IgD-negative memory B cell (primary cell): ENCODE measurements around the gene TTF2. TPM values are rescaled to one million over a fixed set of nuclear protein-coding genes. Genes with fewer than 3 reads are reported as not detected.
"Not testable (repeated sequence)": the region's sequence is repeated elsewhere in the genome, so short reads cannot be mapped to it uniquely, and the experiment has no call there.

Source experiments
- H3K27ac Mint-ChIP-seq, 3 donors: one replicate each; pipeline ENCODE4 v1.8.0; 2020 to 2022; ENCODE audit warnings: mild to moderate bottlenecking in 3 of 3, mixed read lengths in 3 of 3, moderate library complexity in 1 of 3
- H3K27me3 Mint-ChIP-seq: one replicate; pipeline ENCODE4 v1.8.0; 2021; ENCODE audit warnings: mixed read lengths
- H3K36me3 Mint-ChIP-seq: one replicate; pipeline ENCODE4 v1.8.0; 2020; ENCODE audit warnings: mild to moderate bottlenecking, mixed read lengths
- H3K4me1 Mint-ChIP-seq, 3 donors: one replicate each; pipeline ENCODE4 v1.8.0; 2020 to 2022; ENCODE audit warnings: mixed read lengths in 3 of 3, mild to moderate bottlenecking in 1 of 3
- H3K4me3 Mint-ChIP-seq, 4 donors: one replicate each; pipeline ENCODE4 v1.8.0; 2020 to 2022; ENCODE audit warnings: mild to moderate bottlenecking in 4 of 4, mixed read lengths in 4 of 4, moderate library complexity in 3 of 4
- H3K9me3 Mint-ChIP-seq, 3 donors: one replicate each; pipeline ENCODE4 v1.8.0; 2020 to 2021; ENCODE audit warnings: mixed read lengths in 3 of 3, mild to moderate bottlenecking in 1 of 3
- polyA plus RNA-seq: library from polyadenylated mRNA; unstranded; fragments of 300-500 nt; fragmentation: Illumina TruSeq; gene quantifications from one replicate; pipeline ENCODE4 v1.2.3, GENCODE V29; 2021

TTF2 gene
- polyA plus RNA-seq, 1 donor from 2014 or later = 14.6 TPM

DNA sequence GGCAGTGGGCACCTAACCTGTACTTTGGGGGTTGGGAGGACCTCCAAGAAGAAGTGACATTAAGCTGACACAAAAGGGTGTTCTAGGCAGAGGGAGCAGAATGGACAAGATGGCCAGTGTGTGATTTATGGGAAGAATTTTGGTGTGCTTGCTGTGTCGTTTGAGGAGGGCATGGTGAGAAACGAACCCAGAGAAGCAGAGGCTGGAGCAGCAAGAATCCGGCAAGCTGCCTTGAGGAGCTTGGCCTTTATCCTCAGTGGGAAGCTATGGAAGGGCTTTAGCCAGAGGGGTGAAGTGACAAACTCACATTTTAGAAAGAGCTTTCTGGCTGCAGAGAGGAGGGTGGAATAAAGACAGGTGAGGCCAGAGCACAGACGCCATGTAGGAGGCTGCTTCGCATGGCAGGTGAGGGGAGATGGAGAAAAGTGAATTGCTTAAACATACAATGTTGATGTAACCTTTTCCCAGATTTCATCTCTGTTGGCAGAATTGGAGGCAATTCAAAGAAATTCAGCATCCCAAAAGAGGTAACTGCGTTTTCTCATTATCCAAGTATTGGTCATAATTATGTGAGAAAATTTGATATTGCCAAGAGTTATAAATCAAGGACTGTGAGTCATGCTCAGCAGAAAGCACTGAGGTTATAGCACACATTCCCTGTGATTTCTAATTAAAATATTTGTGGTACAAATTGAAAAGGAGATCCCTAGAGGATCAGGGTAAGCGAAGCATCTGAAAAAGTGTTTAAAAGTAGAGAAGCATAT, 34.9 kb downstream of the TTF2 start:
- no peak overlapping the region for H3K27ac Mint-ChIP-seq
- no peaks in the 10 kb centered on the region for H3K27me3 Mint-ChIP-seq
- no peaks in the 10 kb centered on the region for H3K9me3 Mint-ChIP-seq
- H3K36me3 Mint-ChIP-seq = peaks cover 17% of the 10 kb centered on the region
- no peak overlapping the region for H3K4me3 Mint-ChIP-seq
- H3K4me1 Mint-ChIP-seq = no peaks in the 10 kb centered on the region

DNA sequence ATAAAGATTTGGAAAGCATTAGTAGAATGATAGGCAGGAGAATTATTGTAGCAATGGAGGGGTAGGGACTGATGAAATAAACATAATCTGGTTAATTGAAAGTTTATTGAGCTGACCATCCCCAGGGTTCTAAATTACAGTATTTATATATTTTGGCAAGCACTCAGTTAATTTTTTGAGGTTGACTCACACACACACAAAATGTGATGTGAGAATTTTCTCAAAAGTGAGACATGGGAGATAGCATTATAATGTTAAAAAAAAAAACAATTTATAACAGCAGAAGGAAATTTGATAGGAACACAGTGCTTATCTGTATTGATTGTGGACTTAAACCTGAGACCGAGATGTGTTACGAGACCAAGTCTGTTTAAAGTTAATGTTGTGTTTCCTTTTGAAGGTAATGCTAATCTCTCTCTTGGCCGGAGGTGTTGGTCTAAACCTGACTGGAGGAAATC, 36.9 kb downstream of the TTF2 start:
- Mint-ChIP-seq H3K9me3 (no peaks in the 10 kb centered on the region), H3K27ac (no peak overlapping the region), H3K4me3 (no peak overlapping the region), H3K4me1 (no peaks in the 10 kb centered on the region), H3K36me3 (peaks cover 14% of the 10 kb centered on the region), H3K27me3 (no peaks in the 10 kb centered on the region)

DNA sequence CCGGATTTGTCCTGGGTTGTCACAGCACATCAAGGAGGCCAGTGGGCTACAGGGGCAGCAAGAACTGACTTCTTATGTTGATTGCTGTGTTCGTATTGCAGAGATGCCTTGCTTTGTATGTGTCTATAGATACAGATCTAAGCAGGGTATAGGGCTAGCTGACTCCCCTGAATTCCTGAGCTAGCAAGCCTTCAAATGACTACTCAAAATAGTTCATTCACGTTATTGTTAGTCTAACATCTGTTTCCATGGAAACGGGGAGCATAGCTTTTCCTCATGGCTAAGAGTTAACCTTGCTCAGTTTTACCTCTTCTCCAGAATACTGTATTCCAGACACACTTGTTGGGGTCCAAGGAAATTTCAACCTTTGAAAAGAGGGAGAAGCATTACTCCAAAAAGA, 37.3 kb downstream of the TTF2 start:
- no peak overlapping the region for H3K27ac Mint-ChIP-seq
- H3K27me3 Mint-ChIP-seq = no peaks in the 10 kb centered on the region
- no peak overlapping the region for H3K4me3 Mint-ChIP-seq
- no peaks in the 10 kb centered on the region for H3K9me3 Mint-ChIP-seq
- H3K4me1 Mint-ChIP-seq = no peaks in the 10 kb centered on the region
- peaks cover 17% of the 10 kb centered on the region for H3K36me3 Mint-ChIP-seq

DNA sequence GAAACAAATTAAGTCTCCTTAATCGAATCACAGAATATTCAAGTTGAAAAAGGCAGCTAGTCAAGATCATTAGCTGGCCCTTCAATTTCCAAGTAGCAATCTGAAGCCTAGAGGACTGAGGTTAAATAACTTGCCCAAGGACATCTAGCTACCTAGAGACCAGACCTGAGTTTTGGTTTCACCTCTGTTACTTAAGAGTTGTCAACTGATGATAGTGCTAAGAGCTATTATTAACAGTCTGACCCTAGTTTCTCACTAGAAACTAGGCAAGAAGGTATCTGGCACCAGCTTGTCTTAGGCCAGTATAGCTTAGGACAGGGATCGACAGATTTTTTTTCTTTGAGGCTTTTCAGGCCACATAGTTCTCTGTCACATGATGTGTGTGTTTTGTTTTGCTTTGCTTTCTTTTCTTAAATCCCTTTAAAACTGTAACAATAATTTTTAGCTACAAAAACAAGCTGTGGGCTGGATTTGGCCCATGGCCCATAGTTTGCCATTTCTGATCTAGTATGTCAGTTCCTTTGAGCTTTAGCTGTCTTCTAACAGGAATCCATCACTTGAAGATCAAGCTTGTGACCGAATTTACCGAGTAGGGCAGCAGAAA, 38.3 kb downstream of the TTF2 start:
- Mint-ChIP-seq H3K9me3 (no peaks in the 10 kb centered on the region), H3K27ac (no peak overlapping the region), H3K4me3 (no peak overlapping the region), H3K27me3 (no peaks in the 10 kb centered on the region), H3K4me1 (no peaks in the 10 kb centered on the region), H3K36me3 (peaks cover 17% of the 10 kb centered on the region)

DNA sequence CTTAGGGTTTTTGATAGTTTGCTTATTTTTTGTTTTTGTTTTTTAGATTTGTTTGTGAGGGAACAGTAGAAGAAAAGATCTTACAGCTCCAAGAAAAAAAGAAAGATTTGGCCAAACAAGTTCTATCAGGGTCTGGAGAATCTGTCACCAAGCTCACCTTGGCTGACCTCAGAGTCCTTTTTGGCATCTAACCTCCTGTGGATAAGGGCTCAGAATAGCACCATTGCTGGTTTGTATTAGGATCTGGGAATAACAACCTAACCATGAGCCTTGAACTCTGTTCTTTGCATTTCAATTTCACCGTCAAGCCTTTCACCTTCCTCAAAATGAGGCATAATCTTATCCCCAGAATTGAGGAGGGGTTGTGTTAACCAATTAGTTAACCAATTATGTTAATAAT, 41.2 kb downstream of the TTF2 start:
- no peaks in the 10 kb centered on the region for H3K9me3 Mint-ChIP-seq
- H3K4me3 Mint-ChIP-seq = no peak overlapping the region
- H3K4me1 Mint-ChIP-seq = no peaks in the 10 kb centered on the region
- H3K27ac Mint-ChIP-seq = no peak overlapping the region
- no peaks in the 10 kb centered on the region for H3K27me3 Mint-ChIP-seq
- H3K36me3 Mint-ChIP-seq = peaks cover 19% of the 10 kb centered on the region

DNA sequence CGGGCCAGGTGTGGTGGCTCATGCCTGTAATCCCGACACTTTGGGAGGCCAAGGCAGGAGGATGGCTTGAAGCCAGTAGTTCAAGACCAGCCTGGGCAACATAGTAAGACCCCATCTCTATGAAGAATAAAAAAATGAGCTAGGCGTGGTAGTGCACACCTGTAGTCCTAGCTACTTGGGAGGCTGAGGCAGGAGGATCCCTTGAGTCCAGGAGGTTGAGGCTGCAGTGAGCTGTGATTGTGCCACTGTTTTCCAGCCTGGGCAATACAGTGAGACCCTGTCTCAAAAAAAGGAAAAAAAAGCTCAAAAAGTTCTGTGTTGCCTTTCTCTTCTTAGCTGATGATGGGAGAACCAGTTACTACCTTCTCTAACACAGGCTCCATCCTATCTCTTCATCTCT, 41.7 kb downstream of the TTF2 start:
- peaks cover 18% of the 10 kb centered on the region for H3K36me3 Mint-ChIP-seq
- H3K9me3 Mint-ChIP-seq = not testable (repeated sequence)

DNA sequence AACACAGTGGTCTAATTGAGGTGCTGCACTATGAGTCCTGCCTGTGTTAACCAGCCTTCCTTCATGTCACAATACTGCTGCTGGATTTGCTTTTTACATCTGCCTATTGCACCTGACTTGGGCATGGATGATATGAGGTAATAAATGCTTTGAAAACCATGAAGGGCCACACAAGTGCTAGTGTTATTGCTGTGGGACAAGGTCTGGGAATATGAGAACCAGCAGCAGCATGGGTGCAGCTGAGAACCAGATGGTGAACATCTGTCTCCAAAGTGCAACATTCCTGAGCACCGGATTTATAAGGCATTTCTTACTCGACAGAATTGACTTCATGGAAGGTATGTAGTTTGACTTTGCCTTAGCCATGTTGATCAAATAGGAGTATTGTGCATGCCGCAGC, 44.9 kb downstream of the TTF2 start:
- H3K36me3 Mint-ChIP-seq = peaks cover 13% of the 10 kb centered on the region
- H3K27me3 Mint-ChIP-seq = no peaks in the 10 kb centered on the region

More for the DNA sequence above, 41.7 kb downstream of the TTF2 start:
- not testable (repeated sequence) for H3K27me3 Mint-ChIP-seq, H3K4me1 Mint-ChIP-seq, H3K4me3 Mint-ChIP-seq, H3K27ac Mint-ChIP-seq

DNA sequence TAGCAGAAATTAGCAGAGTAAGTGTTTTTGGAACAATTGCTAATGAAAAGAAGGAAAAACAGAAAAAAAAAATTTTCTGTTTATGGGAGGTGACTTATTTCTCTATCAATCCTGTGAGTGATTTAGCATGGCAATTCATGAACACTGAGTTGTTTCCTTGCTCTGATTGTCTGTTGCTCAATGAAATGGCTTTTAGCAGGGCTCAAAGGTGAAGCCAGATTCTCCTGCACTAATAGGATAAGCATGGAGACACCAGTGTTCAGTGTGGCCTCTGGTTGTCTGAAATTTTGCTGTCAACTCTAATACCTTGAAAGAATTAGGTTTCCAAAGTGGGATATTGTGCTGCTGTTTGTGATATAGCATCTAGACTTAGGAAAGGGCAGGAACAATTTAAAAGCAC, 45.6 kb downstream of the TTF2 start:
- no peak overlapping the region for H3K27ac Mint-ChIP-seq
- H3K4me1 Mint-ChIP-seq = no peaks in the 10 kb centered on the region
- H3K4me3 Mint-ChIP-seq = no peak overlapping the region
- no peaks in the 10 kb centered on the region for H3K9me3 Mint-ChIP-seq
- peaks cover 11% of the 10 kb centered on the region for H3K36me3 Mint-ChIP-seq
- no peaks in the 10 kb centered on the region for H3K27me3 Mint-ChIP-seq

More for the DNA sequence above, 44.9 kb downstream of the TTF2 start:
- H3K9me3 Mint-ChIP-seq = no peaks in the 10 kb centered on the region
- no peak overlapping the region for H3K4me3 Mint-ChIP-seq
- H3K27ac Mint-ChIP-seq = no peak overlapping the region
- no peaks in the 10 kb centered on the region for H3K4me1 Mint-ChIP-seq

DNA sequence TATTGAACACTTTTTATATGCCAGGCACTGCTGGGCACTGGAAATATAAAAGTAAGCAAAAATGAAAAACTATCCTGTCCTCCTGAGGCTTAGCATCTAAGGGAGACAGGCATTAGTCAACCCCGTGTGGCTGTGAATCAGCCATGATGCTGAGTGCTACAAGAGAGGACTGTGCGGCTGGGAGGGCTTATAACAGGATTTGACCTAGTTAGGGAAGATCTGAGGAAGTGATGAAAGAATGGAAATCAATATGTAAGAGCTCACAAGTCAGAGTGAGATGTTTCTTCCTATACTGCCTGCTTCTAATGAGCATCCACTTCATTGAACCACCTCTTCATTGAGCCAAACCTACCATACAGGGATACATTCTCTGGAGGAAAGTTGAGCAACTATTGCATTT, 46.4 kb downstream of the TTF2 start:
- Mint-ChIP-seq H3K27ac (no peak overlapping the region), H3K27me3 (no peaks in the 10 kb centered on the region), H3K9me3 (no peaks in the 10 kb centered on the region), H3K4me1 (no peaks in the 10 kb centered on the region), H3K36me3 (peaks cover 11% of the 10 kb centered on the region), H3K4me3 (no peak overlapping the region)

DNA sequence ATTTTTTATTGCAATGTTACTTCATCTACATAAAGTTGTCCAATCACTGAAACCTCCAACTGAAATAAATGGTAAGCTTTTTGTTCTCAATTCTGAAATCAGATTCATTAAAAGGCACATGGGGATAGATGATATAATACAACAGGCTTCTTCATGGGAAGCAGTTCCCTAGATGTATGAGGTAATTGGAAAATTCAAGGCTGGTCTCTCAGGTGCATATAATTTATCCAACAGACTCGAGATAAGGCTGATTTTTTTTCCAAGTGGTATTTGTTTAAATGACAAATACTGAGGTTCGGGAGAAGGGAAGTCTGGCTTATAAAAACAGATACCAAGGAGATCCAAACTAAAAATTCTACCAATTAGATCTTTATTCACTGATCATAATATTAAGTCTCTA, 47.2 kb downstream of the TTF2 start:
- H3K27me3 Mint-ChIP-seq = no peaks in the 10 kb centered on the region
- no peaks in the 10 kb centered on the region for H3K4me1 Mint-ChIP-seq
- no peak overlapping the region for H3K4me3 Mint-ChIP-seq
- no peak overlapping the region for H3K27ac Mint-ChIP-seq
- no peaks in the 10 kb centered on the region for H3K9me3 Mint-ChIP-seq
- H3K36me3 Mint-ChIP-seq = peaks cover 8% of the 10 kb centered on the region

DNA sequence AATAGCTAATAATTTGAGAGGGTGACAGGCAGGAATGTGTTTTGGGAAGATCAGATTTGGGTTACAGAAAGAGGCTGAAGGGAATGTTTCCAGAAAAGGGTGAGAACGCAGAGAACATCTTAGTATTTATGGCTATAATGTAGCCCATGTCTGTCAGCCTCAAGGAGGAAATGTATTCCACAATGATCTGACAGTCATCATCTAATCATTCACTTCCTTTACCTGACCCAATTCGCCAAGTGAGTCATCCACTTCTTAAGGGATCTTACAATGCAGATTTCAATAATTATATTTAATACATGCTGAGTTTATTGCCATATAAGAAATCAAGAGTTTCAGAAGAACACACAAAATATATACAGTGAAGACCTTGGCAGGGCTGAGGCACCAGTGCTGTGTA, 50.6 kb downstream of the TTF2 start:
- Mint-ChIP-seq H3K4me3 (no peak overlapping the region), H3K9me3 (no peaks in the 10 kb centered on the region), H3K27ac (no peak overlapping the region), H3K36me3 (peaks cover 2% of the 10 kb centered on the region), H3K27me3 (no peaks in the 10 kb centered on the region), H3K4me1 (peaks cover 8 to 9% (median 8%) of the 10 kb centered on the region in 3 donors)

DNA sequence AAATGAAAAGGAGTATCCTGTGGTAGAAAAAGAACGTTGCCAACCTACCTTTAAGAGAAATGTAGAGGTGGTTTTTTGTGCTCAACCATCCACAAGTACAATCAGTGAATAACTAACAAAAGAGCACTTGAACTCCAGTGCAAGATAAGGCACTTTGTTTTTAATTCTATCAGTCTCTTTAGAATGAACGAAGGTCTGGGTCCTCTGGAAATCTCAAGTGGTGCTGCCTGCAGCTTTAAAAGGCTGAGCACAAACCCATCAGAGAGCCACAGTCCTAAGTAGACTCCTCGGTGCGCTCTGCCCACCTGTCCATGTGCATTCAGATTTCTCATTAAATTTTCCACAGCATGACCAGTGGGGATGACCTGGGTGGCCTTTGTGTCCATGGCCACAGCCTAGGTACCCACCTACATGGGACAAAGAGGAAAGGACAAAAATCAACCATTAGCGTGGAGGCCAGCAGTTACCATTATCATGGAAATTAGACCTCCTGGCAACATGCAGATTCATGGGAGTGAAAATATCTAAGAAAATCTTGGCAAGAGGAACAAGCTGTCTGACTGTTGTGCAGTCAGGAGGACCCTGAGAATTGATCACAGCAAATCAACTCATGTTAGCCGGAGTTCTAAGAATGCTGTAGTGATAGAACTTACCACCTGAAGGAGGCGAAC, 52.1 kb downstream of the TTF2 start:
- Mint-ChIP-seq H3K9me3 (no peaks in the 10 kb centered on the region), H3K4me1 (peaks cover 8 to 9% (median 8%) of the 10 kb centered on the region in 3 donors), H3K27ac (peak overlapping the region in 1 of 3 donors; percentile 28), H3K27me3 (no peaks in the 10 kb centered on the region), H3K36me3 (no peaks in the 10 kb centered on the region), H3K4me3 (no peak overlapping the region)

DNA sequence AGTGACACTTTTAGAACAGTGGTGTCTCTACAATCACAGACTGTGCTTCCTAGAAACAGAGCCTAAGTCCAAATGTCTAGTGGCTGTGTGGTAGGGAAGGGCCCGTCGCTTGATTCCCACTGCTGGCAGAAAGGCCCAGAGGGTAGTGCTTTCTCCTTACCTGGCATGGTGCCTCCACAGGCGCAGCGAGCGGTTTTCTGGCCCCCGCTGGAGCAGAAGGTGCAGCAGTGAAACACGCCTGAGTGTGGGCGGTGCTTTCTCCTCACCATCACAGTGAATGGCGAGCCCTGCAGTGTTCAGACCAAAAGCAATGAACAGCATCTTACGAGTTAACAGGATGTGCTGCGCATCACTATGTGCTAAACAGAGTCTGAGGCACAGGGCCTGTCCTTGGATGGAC, 53.1 kb downstream of the TTF2 start:
- H3K4me3 Mint-ChIP-seq = no peak overlapping the region
- no peaks in the 10 kb centered on the region for H3K27me3 Mint-ChIP-seq
- H3K36me3 Mint-ChIP-seq = no peaks in the 10 kb centered on the region
- H3K27ac Mint-ChIP-seq = no peak overlapping the region
- no peaks in the 10 kb centered on the region for H3K9me3 Mint-ChIP-seq
- peaks cover 8 to 9% (median 8%) of the 10 kb centered on the region in 3 donors for H3K4me1 Mint-ChIP-seq

DNA sequence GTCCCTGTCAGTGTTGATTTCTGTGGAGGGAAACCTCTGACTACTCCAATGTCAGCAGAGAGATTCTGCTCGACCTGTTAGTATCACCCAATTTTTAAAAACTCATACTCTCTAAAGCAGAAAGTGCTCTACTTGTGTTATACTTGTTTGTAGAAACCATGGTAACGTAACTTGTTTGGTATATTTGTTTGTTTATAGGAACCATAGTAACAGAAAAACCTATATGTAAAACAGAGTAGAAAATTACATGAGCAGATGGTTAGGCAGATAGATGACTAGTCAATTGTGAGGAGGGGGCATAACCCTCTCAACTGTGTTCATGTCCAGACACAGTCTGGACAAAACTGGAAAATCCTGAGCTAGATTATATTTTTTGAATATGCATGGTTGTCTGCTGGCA, 54.8 kb downstream of the TTF2 start:
- no peaks in the 10 kb centered on the region for H3K27me3 Mint-ChIP-seq
- H3K27ac Mint-ChIP-seq = peak overlapping the region in 1 of 3 donors; percentile 1
- H3K4me3 Mint-ChIP-seq = peak overlapping the region in 1 of 4 donors; percentile 28
- H3K9me3 Mint-ChIP-seq = no peaks in the 10 kb centered on the region
- H3K36me3 Mint-ChIP-seq = no peaks in the 10 kb centered on the region
- peaks cover 8 to 9% (median 8%) of the 10 kb centered on the region in 3 donors for H3K4me1 Mint-ChIP-seq

DNA sequence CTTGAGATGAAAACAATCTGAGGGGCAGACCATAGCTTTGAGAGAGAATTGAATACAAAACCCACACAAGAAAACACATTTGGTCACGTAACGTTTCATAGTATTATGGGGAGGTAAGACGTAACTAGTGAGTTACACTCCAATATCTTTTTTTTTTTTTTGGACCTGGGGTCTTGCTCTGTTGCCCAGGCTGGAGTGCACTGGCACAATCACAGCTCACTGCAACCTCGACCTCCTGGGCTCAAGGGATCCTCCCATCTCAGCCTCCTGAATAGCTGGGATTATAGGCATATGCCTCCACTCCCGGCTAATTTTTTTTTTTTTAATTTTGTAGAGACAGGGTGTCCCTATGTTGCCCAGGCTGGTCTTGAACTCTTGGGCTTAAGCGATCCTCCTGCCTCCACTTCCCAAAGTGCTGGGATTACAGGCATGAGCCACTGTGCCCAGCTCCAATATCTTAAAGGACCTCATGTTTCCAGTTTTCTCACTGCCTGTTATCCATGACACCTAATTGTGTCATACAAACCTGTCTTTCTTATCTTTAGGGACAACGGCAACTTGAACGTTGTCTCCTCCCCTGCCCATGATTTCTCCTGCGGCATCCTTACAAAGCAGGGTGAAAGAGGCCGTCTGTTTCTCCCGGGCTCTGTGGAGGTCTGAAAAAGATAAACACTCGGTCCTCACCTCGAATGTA, 56.1 kb downstream of the TTF2 start:
- peak overlapping the region in 1 of 3 donors; percentile 1 for H3K27ac Mint-ChIP-seq
- H3K4me3 Mint-ChIP-seq = peak overlapping the region in 1 of 4 donors; percentile 12
- no peaks in the 10 kb centered on the region for H3K36me3 Mint-ChIP-seq
- H3K9me3 Mint-ChIP-seq = no peaks in the 10 kb centered on the region
- H3K4me1 Mint-ChIP-seq = peaks cover 8 to 11% (median 9%) of the 10 kb centered on the region in 3 donors
- H3K27me3 Mint-ChIP-seq = no peaks in the 10 kb centered on the region
